Thoracic aorta (tissue), 2 donors: ENCODE data around the gene PTTG1. TPM values are rescaled to one million over a fixed set of nuclear protein-coding genes. Genes with fewer than 3 reads are reported as not detected.

ENCODE experiments used
- ATAC-seq: fragments of 150-250 bp; one replicate; pipeline ENCODE4 v1.8.0; 2017; ENCODE audit warnings: low read depth; ENCODE audit not compliant: insufficient number of reproducible peaks, low FRiP score
- DNase-seq: peaks from one replicate; pipeline ENCODE4 v3.0.0-alpha.2; 2020; ENCODE audit warnings: low spot score
- H3K27ac ChIP-seq, 2 donors: fragments of 200-600 bp; sonication (generic); 1 replicate in 1 of 2; 2 replicates in 1 of 2; pipeline ENCODE4 v1.5.1; 2016; ENCODE audit warnings: mild to moderate bottlenecking in 2 of 2, moderate library complexity in 2 of 2
- H3K27me3 ChIP-seq: fragments of 200-600 bp; sonication (generic); replicated peaks from 2 replicates; pipeline ENCODE4 v1.6.0; 2016; ENCODE audit warnings: mild to moderate bottlenecking; ENCODE audit not compliant: insufficient read depth
- H3K36me3 ChIP-seq: fragments of 200-600 bp; sonication (generic); one replicate; pipeline ENCODE4 v1.5.1; 2016
- H3K4me1 ChIP-seq, 2 donors: fragments of 200-600 bp; sonication (generic); 1 replicate in 1 of 2; 2 replicates in 1 of 2; pipeline versions ENCODE4 v1.5.1 to v1.6.0; 2016; ENCODE audit warnings: low read depth in 2 of 2, mild to moderate bottlenecking in 1 of 2; ENCODE audit not compliant: control insufficient read depth in 1 of 2
- H3K4me3 ChIP-seq: fragments of 200-600 bp; sonication (generic); 2 replicates; pipeline ENCODE4 v1.5.1; 2016; ENCODE audit warnings: mild to moderate bottlenecking
- H3K9me3 ChIP-seq: fragments of 200-600 bp; sonication (generic); 2 replicates; pipeline ENCODE4 v1.5.1; 2016
- total RNA-seq, 2 donors: library from RNA; depleted of rRNA; stranded (reverse); fragments of >200 nt; gene quantifications; one replicate each; pipeline versions ENCODE4 v1.1.0 to v1.2.3, GENCODE V29; 2016
- TF ChIP-seq, protein P1 (sequence below): fragments of 200-600 bp; sonication (generic); IDR thresholded peaks from one replicate; pipeline ENCODE4 v1.5.1; 2019; ENCODE audit warnings: antibody characterized with exemption

Gene PTTG1
- total RNA-seq, 2 donors from 2014 or later = 2.2 TPM; not detected in 1

DNA sequence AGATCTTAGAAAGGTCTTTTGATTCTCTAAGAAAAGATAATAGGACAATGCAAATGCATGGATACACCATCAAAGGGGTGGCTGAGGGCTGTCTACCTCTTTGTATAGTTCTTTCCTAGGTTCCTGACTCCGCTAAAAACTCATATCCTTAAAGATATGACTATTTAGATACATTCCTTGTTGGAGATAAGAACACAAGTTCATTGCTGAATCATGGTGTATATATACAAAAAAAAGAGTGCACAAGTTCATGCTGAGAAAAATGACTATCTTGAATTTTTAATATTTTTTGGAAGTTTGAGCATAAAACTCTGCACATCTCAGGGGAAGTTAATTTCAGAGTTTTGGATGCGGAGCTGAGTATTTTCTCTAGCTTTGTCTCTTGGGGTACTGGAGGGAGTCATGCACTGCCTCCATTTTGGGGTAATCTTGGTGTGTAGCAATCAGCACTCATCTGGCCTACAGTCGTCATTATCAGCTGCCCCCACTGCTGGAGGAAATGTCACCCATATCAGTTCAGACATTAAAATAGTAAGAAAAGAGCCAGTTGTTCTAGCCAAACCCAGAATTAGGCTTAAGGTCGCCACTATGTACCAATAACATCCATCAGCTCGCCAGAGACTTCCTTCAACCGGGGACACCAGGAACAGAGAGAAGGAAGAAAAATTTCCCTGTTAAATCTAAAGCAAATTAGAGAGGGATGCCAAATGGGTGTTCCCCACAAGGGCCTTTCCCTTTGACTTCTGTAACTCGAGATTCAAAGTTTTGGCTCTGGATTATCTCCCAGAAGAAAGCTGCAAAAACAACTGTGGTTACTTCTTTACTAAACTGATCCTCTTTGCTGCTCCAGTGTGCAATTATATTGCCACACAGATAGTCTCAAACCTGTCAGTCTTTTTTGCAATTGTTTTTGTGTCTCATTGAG is 49.0 kb downstream of the PTTG1 start:
- no peak for DNase-seq
- H3K9me3 ChIP-seq = no peaks in the 10 kb centered on the region
- H3K27ac ChIP-seq = no peak overlapping the region
- peaks cover 16 to 28% of the 10 kb centered on the region in 2 donors for H3K4me1 ChIP-seq
- TF ChIP-seq, protein P1, sequence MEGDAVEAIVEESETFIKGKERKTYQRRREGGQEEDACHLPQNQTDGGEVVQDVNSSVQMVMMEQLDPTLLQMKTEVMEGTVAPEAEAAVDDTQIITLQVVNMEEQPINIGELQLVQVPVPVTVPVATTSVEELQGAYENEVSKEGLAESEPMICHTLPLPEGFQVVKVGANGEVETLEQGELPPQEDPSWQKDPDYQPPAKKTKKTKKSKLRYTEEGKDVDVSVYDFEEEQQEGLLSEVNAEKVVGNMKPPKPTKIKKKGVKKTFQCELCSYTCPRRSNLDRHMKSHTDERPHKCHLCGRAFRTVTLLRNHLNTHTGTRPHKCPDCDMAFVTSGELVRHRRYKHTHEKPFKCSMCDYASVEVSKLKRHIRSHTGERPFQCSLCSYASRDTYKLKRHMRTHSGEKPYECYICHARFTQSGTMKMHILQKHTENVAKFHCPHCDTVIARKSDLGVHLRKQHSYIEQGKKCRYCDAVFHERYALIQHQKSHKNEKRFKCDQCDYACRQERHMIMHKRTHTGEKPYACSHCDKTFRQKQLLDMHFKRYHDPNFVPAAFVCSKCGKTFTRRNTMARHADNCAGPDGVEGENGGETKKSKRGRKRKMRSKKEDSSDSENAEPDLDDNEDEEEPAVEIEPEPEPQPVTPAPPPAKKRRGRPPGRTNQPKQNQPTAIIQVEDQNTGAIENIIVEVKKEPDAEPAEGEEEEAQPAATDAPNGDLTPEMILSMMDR = no peak
- H3K4me3 ChIP-seq = no peak overlapping the region
- H3K36me3 ChIP-seq = no peaks in the 10 kb centered on the region
- no peaks in the 10 kb centered on the region for H3K27me3 ChIP-seq
- ATAC-seq = no peak

DNA sequence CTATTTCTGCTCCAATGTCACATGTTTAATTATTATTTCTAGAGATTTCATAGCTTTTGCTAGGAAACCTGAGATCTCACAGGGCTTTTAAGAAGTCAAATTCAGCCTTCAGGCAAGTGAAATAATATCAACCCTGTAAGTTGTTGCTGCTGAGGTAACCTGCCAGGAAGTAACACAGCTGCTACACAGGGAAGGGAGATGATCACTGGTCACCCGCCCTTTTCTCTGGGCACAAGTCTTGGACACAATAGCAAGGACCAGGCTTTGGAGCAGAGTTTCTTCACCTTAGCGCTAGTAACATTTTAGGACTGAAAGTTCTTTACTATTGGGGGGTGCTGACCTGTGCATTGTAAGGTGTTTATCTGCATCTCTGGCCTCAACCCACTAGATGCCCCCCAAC is 50.1 kb downstream of the PTTG1 start:
- Histone ChIP-seq H3K4me3 (no peak overlapping the region), H3K36me3 (no peaks in the 10 kb centered on the region), H3K9me3 (no peaks in the 10 kb centered on the region), H3K4me1 (peaks cover 16 to 23% of the 10 kb centered on the region in 2 donors), H3K27me3 (no peaks in the 10 kb centered on the region), H3K27ac (no peak overlapping the region)
- no peak for DNase-seq
- no peak for ATAC-seq
- TF ChIP-seq, protein P1 = no peak

DNA sequence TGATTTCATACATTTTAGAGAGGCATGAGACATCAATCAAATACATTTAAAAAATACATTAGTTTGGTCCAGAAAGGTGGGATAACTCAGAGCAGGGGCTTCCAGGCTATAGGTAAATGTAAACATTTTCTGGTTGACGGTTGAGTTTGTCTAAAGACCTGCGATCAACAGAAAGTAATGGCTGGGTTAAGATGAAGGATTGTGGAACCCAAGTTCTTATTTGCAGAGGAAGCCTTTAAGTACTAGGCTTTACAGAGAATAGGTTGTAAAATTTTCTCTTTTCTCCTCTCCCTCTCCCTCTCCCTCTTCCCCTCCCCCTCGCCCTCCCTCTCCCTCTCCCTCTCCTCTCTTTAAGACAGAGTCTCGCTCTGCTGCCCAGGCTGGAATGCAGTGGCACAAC is 50.8 kb downstream of the PTTG1 start:
- TF ChIP-seq, protein P1 = no peak
- H3K27ac ChIP-seq = no peak overlapping the region
- no peaks in the 10 kb centered on the region for H3K36me3 ChIP-seq
- no peaks in the 10 kb centered on the region for H3K9me3 ChIP-seq
- ATAC-seq = no peak
- no peak overlapping the region for H3K4me3 ChIP-seq
- no peak for DNase-seq
- H3K27me3 ChIP-seq = no peaks in the 10 kb centered on the region
- H3K4me1 ChIP-seq = peaks cover 12 to 16% of the 10 kb centered on the region in 2 donors

DNA sequence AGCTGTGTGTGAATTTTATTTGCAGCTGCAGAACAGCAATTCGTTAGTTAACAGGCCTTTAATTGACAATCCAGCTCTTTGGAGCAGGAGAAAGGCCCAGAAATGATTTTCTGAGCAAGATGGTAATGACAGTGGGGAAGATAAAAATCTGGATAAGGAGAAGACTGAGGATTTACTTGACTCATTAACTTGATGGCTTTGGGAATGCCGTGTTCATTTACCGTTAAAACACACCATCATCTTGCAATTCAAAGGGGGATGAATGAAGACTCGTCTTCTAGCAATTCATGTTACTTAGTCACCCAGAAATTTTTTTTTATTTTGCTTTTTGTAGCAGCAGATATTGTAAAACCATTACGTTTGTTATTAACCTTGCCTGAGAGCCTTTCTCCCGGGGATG is 52.0 kb downstream of the PTTG1 start:
- Histone ChIP-seq H3K27ac (no peak overlapping the region), H3K36me3 (no peaks in the 10 kb centered on the region), H3K4me3 (no peak overlapping the region), H3K9me3 (no peaks in the 10 kb centered on the region), H3K27me3 (no peaks in the 10 kb centered on the region), H3K4me1 (peaks cover 4 to 5% of the 10 kb centered on the region in 2 donors)
- TF ChIP-seq, protein P1 = no peak
- no peak for DNase-seq
- ATAC-seq = no peak

DNA sequence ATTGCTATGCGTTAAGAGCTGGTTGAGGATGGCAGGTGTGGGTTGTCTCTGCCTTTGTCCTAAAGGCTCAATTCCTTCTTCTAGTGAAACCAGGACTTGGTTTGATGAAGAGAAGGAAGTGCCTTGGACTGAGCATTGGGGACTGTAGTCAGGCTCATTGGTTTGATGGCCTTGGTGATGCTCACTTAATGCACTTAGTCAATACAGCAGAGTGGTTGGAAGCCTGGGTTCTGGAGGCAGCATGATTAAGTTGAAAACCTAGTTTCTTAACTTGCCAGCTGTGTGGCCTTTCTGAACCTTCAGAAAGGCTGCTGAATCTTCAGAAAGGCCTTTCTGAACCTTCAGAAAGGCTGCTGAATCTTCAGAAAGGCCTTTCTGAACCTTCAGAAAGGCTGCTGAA is 52.4 kb downstream of the PTTG1 start:
- ATAC-seq (no peak), DNase-seq (no peak)
- Histone ChIP-seq H3K27me3 (no peaks in the 10 kb centered on the region), H3K27ac (no peak overlapping the region), H3K4me3 (no peak overlapping the region), H3K4me1 (peaks cover 4 to 5% of the 10 kb centered on the region in 2 donors), H3K9me3 (no peaks in the 10 kb centered on the region), H3K36me3 (no peaks in the 10 kb centered on the region)
- TF ChIP-seq, protein P1 = no peak
